K562 (cell line): ENCODE measurements around the gene SHE. TPM values are rescaled to one million over a fixed set of nuclear protein-coding genes. Genes with fewer than 3 reads are reported as not detected.

ENCODE experiments used
- ATAC-seq: fragments of 200-7000 bp; cut with Tn5 transposase; 3 replicates; pipeline ENCODE4 v1.9.1; 2020; ENCODE audit warnings: moderate library complexity
- BruUV-seq: library from RNA; stranded (reverse); fragments of 400-500 nt; replicated peaks from 2 replicates; lab custom pipeline; 2021; lab: Mats Ljungman, UMichigan
- CTCF ChIA-PET: fragments of 300-600 bp; formaldehyde crosslinking; extraction: SDS; loops from one replicate; lab custom pipeline; 2021; ENCODE audit warnings: low intra/inter-chr PET ratio; lab: Yijun Ruan, JAX
- POLR2A ChIA-PET: fragments of 300-600, 350-650 bp; sonication (Branson Sonifier 250); formaldehyde crosslinking; extraction: SDS; loops from one replicate; lab custom pipeline; 2021; ENCODE audit warnings: antibody characterized with exemption, inconsistent platforms; lab: Yijun Ruan, JAX
- DNase-seq, 4 experiments: peaks; one replicate each; pipeline versions ENCODE4 v3.0.0 to v3.0.0-alpha.2; 2011 to 2018; ENCODE audit warnings: low spot score in 3 of 4, mixed read lengths in 3 of 4; ENCODE audit errors: extremely low read depth in 1 of 4
- FAIRE-seq: peaks from 2 replicates; lab custom pipeline; 2011; peaks lifted over from hg19 to GRCh38; lab: Jason Lieb, UNC
- H2AFZ ChIP-seq: 2 replicates; pipeline ENCODE4 v1.6.0; 2011; ENCODE audit warnings: low read depth, low read length, control low read depth, inconsistent platforms
- H3K27ac ChIP-seq: fragments of 200-600 bp; 3 replicates; pipeline ENCODE4 v1.8.0; 2011; ENCODE audit warnings: low read depth, mild to moderate bottlenecking, control low read depth, inconsistent platforms, low read length, moderate library complexity, mixed read lengths; ENCODE audit errors: extremely low read depth
- H3K27me3 ChIP-seq, 2 experiments: fragments of 300-600 bp in 1 of 2; 2 replicates in 1 of 2; 3 replicates in 1 of 2; pipeline versions ENCODE4 v1.6.0 to v1.8.0; 2011; ENCODE audit warnings: inconsistent platforms in 2 of 2, low read length in 2 of 2, mild to moderate bottlenecking in 1 of 2, mixed read lengths in 1 of 2, moderate library complexity in 1 of 2; ENCODE audit not compliant: control insufficient read depth in 2 of 2, insufficient read depth in 2 of 2
- H3K36me3 ChIP-seq: fragments of 300-600 bp; 3 replicates; pipeline ENCODE4 v1.8.0; 2011; ENCODE audit warnings: mild to moderate bottlenecking, low read length, inconsistent platforms; ENCODE audit not compliant: control insufficient read depth, insufficient read depth
- H3K4me1 ChIP-seq, 2 experiments: fragments of 200-600 bp in 1 of 2; replicated peaks in 1 of 2; 2 replicates in 1 of 2; 3 replicates in 1 of 2; pipeline versions ENCODE4 v1.5.1 to v1.8.0; 2011; ENCODE audit warnings: inconsistent platforms in 2 of 2, low read length in 2 of 2, mild to moderate bottlenecking in 1 of 2, mixed read lengths in 1 of 2, moderate library complexity in 1 of 2; ENCODE audit not compliant: control insufficient read depth in 2 of 2, insufficient read depth in 2 of 2
- H3K4me2 ChIP-seq: 2 replicates; pipeline ENCODE4 v1.6.1; 2011; ENCODE audit warnings: low read length, control low read depth, inconsistent platforms, mixed read lengths; ENCODE audit not compliant: insufficient read depth
- H3K4me3 ChIP-seq: fragments of 200-600 bp; sonication (generic), shearing (Covaris generic); 2 replicates; pipeline ENCODE4 v1.5.1; 2016; ENCODE audit warnings: control low read depth, inconsistent platforms
- H3K79me2 ChIP-seq: fragments of 200-600 bp; 3 replicates; pipeline ENCODE4 v1.8.0; 2011; ENCODE audit warnings: low read length, inconsistent platforms; ENCODE audit not compliant: control insufficient read depth, insufficient read depth
- H3K9ac ChIP-seq, 2 experiments: 2 replicates each; pipeline versions ENCODE4 v1.6.0 to v1.6.1; 2011; ENCODE audit warnings: low read depth in 2 of 2, low read length in 2 of 2, control low read depth in 1 of 2, inconsistent platforms in 1 of 2, mild to moderate bottlenecking in 1 of 2, mixed read lengths in 1 of 2; ENCODE audit not compliant: insufficient read depth in 1 of 2
- H3K9me1 ChIP-seq: one replicate; pipeline ENCODE4 v1.6.0; 2011; ENCODE audit warnings: inconsistent platforms, mild to moderate bottlenecking, low read length, moderate library complexity; ENCODE audit not compliant: control insufficient read depth, insufficient read depth
- H3K9me3 ChIP-seq: replicated peaks from 2 replicates; pipeline ENCODE4 v1.5.1; 2011; ENCODE audit warnings: low read depth, low read length, inconsistent platforms; ENCODE audit not compliant: control insufficient read depth, insufficient read depth
- H4K20me1 ChIP-seq: replicated peaks from 2 replicates; pipeline ENCODE4 v1.6.1; 2011; ENCODE audit warnings: low read length, inconsistent platforms, mixed read lengths; ENCODE audit not compliant: control insufficient read depth, insufficient read depth
- ATF7 ChIP-seq: fragments of 450-650 bp; IDR thresholded peaks from 2 replicates; pipeline ENCODE4 v1.7.1; 2014; ENCODE audit warnings: mild to moderate bottlenecking, moderate library complexity
- GATAD2A ChIP-seq: fragments of 450-650 bp; IDR thresholded peaks from 2 replicates; pipeline ENCODE4 v1.6.1; 2017
- MYC ChIP-seq, 2 experiments: fragments of 250-450 bp in 1 of 2; sonication (Bioruptor Pico) in 1 of 2; IDR thresholded peaks; 2 replicates each; pipeline versions ENCODE4 v1.5.1 to v1.6.1; 2012 to 2021; ENCODE audit warnings: low read depth in 2 of 2, borderline replicate concordance in 1 of 2, improper control_type of control experiment in 1 of 2, low read length in 1 of 2, mild to moderate bottlenecking in 1 of 2, moderate library complexity in 1 of 2
- NCOR1 ChIP-seq: fragments of 450-650 bp; IDR thresholded peaks from 2 replicates; pipeline ENCODE4 v1.6.1; 2016; ENCODE audit warnings: mild to moderate bottlenecking, moderate library complexity
- NFATC3 ChIP-seq: fragments of 450-650 bp; IDR thresholded peaks from 2 replicates; pipeline ENCODE4 v1.6.1; 2017; ENCODE audit warnings: mild to moderate bottlenecking
- PHF20 ChIP-seq: fragments of 450-650 bp; IDR thresholded peaks from 2 replicates; pipeline ENCODE4 v1.6.1; 2018; ENCODE audit not compliant: partially characterized antibody
- PTTG1 ChIP-seq: fragments of 450-650 bp; IDR thresholded peaks from 2 replicates; pipeline ENCODE4 v1.6.1; 2016; ENCODE audit warnings: low read depth, mild to moderate bottlenecking, missing genetic modification characterization, missing compliant biosample characterization
- RBM14 ChIP-seq: fragments of 200-400 bp; formaldehyde crosslinking; IDR thresholded peaks from 2 replicates; pipeline ENCODE4 v1.6.1; 2018; ENCODE audit warnings: low read depth, mild to moderate bottlenecking, low read length, moderate library complexity, borderline replicate concordance; ENCODE audit not compliant: insufficient read depth
- SAFB2 ChIP-seq: fragments of 200-400 bp; formaldehyde crosslinking; IDR thresholded peaks from 2 replicates; pipeline ENCODE4 v1.6.1; 2018; ENCODE audit warnings: borderline replicate concordance, low read length, low read depth, moderate library complexity; ENCODE audit not compliant: severe bottlenecking
- SMAD4 ChIP-seq: fragments of 250-450 bp; sonication (Bioruptor Pico); conservative IDR thresholded peaks from 2 replicates; pipeline ENCODE4 v1.8.0; 2021; ENCODE audit warnings: inconsistent platforms, mild to moderate bottlenecking, moderate library complexity
- SMARCE1 ChIP-seq: fragments of 450-650 bp; IDR thresholded peaks from 2 replicates; pipeline ENCODE4 v1.7.1; 2016; ENCODE audit warnings: mild to moderate bottlenecking
- TCF7 ChIP-seq: sonication (generic); IDR thresholded peaks from 2 replicates; pipeline ENCODE4 v1.6.1; 2016; ENCODE audit warnings: antibody characterized with exemption, borderline replicate concordance
- ZNF224 ChIP-seq: sonication (generic); formaldehyde crosslinking; IDR thresholded peaks from 2 replicates; pipeline ENCODE4 v1.8.0; 2022; ENCODE audit warnings: mild to moderate bottlenecking, missing genetic modification reagents
- ZNF444 ChIP-seq: fragments of 250-450 bp; sonication (Bioruptor Pico); IDR thresholded peaks from 2 replicates; pipeline ENCODE4 v1.4.0; 2020; ENCODE audit warnings: mild to moderate bottlenecking, moderate library complexity
- WGBS: fragments of 100-300 bp; shearing (Covaris generic); methylation state at CpG from one replicate; pipeline ENCODE4 v1.1.6; 2016; ENCODE audit warnings: low coverage, mixed read lengths; ENCODE audit not compliant: insufficient coverage; ENCODE audit errors: missing lambda C conversion rate; 5-methylcytosine and 5-hydroxymethylcytosine counted together
- in situ Hi-C: fragments of 300-500 bp; cut with MboI; formaldehyde crosslinking; loops from 4 replicates; pipeline ENCODE4 v1.15.0; 2018; ENCODE audit warnings: inconsistent platforms, mixed read lengths
- intact Hi-C: fragments of 100-400 bp; cut with micrococcal nuclease; formaldehyde crosslinking; loops from 2 replicates; pipeline ENCODE4 v1.14.2; 2022
- polyA plus RNA-seq, 8 experiments: library from polyadenylated mRNA; depleted of rRNA in 4 of 8; stranded (reverse) in 5 of 8; unstranded in 3 of 8; fragments of >200 nt; fragmentation: Nextera tagmentation in 2 of 8; fragmentation: Illumina TruSeq in 1 of 8; extraction: Ambion mirVana in 2 of 8; extraction: Trizol in 1 of 8; gene quantifications; 2 replicates each; pipeline versions ENCODE4 v1.2.1 to v1.2.3, GENCODE V29; 2011 to 2014; ENCODE audit warnings: inconsistent platforms in 1 of 8, missing spikeins in 1 of 8
- total RNA-seq, 7 experiments: library from RNA; depleted of rRNA in 6 of 7; stranded (reverse); fragments of >200 nt in 6 of 7; fragmentation: Illumina TruSeq in 2 of 7; extraction: Trizol in 2 of 7; gene quantifications; 2 replicates each; pipeline versions ENCODE4 v1.2.1 to v1.2.3, GENCODE V29; 2011 to 2021; ENCODE audit warnings: low replicate concordance in 1 of 7
- TF ChIP-seq, protein P1 (sequence below): sonication (generic); formaldehyde crosslinking; IDR thresholded peaks from 2 replicates; pipeline ENCODE4 v1.8.1; 2023; ENCODE audit warnings: mild to moderate bottlenecking, missing genetic modification reagents
- TF ChIP-seq, protein P2 (sequence below): fragments of 450-650 bp; formaldehyde crosslinking; IDR thresholded peaks from 2 replicates; pipeline ENCODE4 v1.4.0; 2022; ENCODE audit warnings: missing genetic modification characterization
- TF ChIP-seq, protein P3 (sequence below): fragments of 250-450 bp; sonication (Bioruptor Pico); IDR thresholded peaks from 2 replicates; pipeline ENCODE4 v1.8.0; 2021; ENCODE audit warnings: borderline replicate concordance, mild to moderate bottlenecking, moderate library complexity; ENCODE audit not compliant: poor library complexity, severe bottlenecking

The SHE gene
- total and polyA plus RNA-seq, 9 of the 15 experiments (the other 6 are each of a cell fraction or from before 2014, with no cell fraction given) = 0.01 to 0.05 TPM; not detected in 7

DNA sequence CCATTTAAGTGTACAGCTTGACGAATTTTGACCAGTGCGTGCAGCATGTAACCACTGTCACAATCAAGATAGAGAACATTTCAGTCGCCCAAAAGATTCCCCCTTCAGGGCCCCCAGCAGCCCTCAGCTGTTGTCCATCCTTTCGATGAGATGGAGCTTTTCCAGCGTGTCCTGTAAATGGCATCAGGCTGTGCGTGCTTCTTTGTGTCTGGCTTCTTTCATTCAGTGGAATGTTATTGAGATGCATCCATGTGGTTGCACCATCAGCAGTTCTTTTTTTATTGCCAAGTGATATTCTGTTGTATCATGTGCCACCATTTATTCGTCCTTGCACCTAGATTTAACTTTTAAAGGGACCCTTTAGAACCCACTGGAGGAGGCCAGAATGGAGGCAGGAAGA lies 34.4 kb upstream of the SHE start:
- peaks cover 40 to 68% of the 10 kb centered on the region in 2 experiments for H3K27me3 ChIP-seq
- CTCF ChIA-PET = interaction anchor here (0.7 kb wide), 1 partner anchor 550 kb away, joined by 3 read pairs; no protein-coding TSS in a partner anchor

More for the DNA sequence above, 34.4 kb upstream of the SHE start:
- FAIRE-seq = no peak
- POLR2A ChIA-PET = interaction anchor here (1.1 to 1.5 kb wide), 2 partner anchors 13 to 408 kb away, joined by 3 read pairs; no protein-coding TSS in a partner anchor
- in situ Hi-C loops = no loop called here
- TF ChIP-seq, protein P1, sequence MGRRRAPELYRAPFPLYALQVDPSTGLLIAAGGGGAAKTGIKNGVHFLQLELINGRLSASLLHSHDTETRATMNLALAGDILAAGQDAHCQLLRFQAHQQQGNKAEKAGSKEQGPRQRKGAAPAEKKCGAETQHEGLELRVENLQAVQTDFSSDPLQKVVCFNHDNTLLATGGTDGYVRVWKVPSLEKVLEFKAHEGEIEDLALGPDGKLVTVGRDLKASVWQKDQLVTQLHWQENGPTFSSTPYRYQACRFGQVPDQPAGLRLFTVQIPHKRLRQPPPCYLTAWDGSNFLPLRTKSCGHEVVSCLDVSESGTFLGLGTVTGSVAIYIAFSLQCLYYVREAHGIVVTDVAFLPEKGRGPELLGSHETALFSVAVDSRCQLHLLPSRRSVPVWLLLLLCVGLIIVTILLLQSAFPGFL (CRISPR knock-in tag) = no peak
- TF ChIP-seq SAFB2 (no peak), NCOR1 (no peak), TCF7 (no peak), RBM14 (no peak), PTTG1 (tag) (no peak), ATF7 (no peak), MYC (IDR thresholded peaks at IDR 0.05; ENCODE audit: low read depth, low read length) (no peak), MYC (CRISPR knock-in tag; IDR thresholded peaks at IDR 0.05; ENCODE audit: borderline replicate concordance, low read depth) (no peak), GATAD2A (no peak), SMAD4 (no peak), NFATC3 (no peak), ZNF224 (CRISPR knock-in tag) (no peak), SMARCE1 (no peak), ZNF444 (CRISPR knock-in tag) (no peak), PHF20 (no peak)
- TF ChIP-seq, protein P2, sequence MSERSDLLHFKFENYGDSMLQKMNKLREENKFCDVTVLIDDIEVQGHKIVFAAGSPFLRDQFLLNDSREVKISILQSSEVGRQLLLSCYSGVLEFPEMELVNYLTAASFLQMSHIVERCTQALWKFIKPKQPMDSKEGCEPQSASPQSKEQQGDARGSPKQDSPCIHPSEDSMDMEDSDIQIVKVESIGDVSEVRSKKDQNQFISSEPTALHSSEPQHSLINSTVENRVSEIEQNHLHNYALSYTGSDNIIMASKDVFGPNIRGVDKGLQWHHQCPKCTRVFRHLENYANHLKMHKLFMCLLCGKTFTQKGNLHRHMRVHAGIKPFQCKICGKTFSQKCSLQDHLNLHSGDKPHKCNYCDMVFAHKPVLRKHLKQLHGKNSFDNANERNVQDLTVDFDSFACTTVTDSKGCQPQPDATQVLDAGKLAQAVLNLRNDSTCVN = no peak
- TF ChIP-seq, protein P3, sequence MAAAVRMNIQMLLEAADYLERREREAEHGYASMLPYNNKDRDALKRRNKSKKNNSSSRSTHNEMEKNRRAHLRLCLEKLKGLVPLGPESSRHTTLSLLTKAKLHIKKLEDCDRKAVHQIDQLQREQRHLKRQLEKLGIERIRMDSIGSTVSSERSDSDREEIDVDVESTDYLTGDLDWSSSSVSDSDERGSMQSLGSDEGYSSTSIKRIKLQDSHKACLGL (CRISPR knock-in tag) = no peak
- TF ChIP-seq, all 486 proteins: peak for 0
- no peaks in the 10 kb centered on the region for H3K36me3 ChIP-seq
- no peak overlapping the region for H2AFZ ChIP-seq
- H3K9ac ChIP-seq = no peak overlapping the region
- 0% methylated on average over 7 of the region's 7 CpGs for WGBS
- ATAC-seq = no peak
- intact Hi-C loops = no loop called here
- no peak overlapping the region for H3K4me3 ChIP-seq
- H3K9me3 ChIP-seq = no peaks in the 10 kb centered on the region; the same call in 1 of the 2 replicates
- no peaks in the 10 kb centered on the region; a peak in 2 of 5 replicates for H3K4me1 ChIP-seq
- no peak overlapping the region for H3K4me2 ChIP-seq
- BruUV-seq = no TSS peak
- DNase-seq = no peak
- H3K27ac ChIP-seq = no peak overlapping the region
- H3K9me1 ChIP-seq = no peaks in the 10 kb centered on the region
- H4K20me1 ChIP-seq = no peaks in the 10 kb centered on the region
- H3K79me2 ChIP-seq = no peaks in the 10 kb centered on the region
